GM12872 (cell line): ENCODE data around the gene CCNA1.

Experiments used
- TF ChIP-seq, protein P1 (sequence below): IDR thresholded peaks from 3 replicates; pipeline ENCODE4 v1.5.1; 2011; ENCODE audit warnings: low read depth, mild to moderate bottlenecking, low read length, moderate library complexity; ENCODE audit not compliant: insufficient read depth

CCNA1 gene

DNA sequence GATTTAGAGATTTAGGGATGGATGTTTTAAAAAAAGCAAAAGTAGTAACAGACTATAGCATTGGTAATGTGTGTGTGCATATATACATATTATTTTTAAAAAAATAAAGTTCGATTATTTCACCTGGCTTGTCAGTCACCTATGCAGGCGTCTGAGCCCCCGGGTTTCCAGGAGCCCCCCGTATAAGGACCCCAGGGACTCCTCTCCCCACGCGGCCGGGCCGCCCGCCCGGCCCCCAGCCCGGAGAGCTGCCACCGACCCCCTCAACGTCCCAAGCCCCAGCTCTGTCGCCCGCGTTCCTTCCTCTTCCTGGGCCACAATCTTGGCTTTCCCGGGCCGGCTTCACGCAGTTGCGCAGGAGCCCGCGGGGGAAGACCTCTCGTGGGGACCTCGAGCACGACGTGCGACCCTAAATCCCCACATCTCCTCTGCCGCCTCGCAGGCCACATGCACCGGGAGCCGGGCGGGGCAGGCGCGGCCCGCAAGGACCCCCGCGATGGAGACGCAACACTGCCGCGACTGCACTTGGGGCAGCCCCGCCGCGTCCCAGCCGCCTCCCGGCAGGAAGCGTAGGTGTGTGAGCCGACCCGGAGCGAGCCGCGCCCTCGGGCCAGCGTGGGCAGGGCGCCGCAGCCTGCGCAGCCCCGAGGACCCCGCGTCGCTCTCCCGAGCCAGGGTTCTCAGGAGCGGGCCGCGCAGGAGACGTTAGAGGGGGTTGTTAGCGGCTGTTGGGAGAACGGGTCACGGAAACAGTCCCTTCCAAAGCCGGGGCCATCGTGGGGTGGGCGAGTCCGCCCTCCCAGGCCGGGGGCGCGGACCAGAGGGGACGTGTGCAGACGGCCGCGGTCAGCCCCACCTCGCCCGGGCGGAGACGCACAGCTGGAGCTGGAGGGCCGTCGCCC is 840 bp upstream of the CCNA1 start:
- TF ChIP-seq, protein P1, sequence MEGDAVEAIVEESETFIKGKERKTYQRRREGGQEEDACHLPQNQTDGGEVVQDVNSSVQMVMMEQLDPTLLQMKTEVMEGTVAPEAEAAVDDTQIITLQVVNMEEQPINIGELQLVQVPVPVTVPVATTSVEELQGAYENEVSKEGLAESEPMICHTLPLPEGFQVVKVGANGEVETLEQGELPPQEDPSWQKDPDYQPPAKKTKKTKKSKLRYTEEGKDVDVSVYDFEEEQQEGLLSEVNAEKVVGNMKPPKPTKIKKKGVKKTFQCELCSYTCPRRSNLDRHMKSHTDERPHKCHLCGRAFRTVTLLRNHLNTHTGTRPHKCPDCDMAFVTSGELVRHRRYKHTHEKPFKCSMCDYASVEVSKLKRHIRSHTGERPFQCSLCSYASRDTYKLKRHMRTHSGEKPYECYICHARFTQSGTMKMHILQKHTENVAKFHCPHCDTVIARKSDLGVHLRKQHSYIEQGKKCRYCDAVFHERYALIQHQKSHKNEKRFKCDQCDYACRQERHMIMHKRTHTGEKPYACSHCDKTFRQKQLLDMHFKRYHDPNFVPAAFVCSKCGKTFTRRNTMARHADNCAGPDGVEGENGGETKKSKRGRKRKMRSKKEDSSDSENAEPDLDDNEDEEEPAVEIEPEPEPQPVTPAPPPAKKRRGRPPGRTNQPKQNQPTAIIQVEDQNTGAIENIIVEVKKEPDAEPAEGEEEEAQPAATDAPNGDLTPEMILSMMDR: no peak

DNA sequence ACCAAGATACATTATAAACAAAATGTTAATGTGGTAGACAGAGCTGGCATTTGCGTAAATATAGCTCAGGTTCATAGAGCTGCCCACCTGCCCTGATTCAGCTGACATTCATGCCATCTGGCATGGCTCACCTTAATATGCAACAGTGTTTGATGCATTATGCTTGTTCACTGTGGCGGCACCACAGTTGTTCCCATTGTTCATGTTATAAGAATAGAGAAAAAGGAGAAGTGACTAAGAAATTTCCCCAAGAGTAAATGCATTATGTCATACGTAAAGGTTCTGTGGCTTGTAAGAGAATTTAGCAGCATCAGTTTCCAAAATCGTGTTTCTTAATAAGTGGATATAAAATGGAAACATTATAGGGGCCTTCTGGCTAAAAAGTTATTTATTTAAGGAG is 4.5 kb downstream of the CCNA1 start:
- TF ChIP-seq, protein P1: no peak

DNA sequence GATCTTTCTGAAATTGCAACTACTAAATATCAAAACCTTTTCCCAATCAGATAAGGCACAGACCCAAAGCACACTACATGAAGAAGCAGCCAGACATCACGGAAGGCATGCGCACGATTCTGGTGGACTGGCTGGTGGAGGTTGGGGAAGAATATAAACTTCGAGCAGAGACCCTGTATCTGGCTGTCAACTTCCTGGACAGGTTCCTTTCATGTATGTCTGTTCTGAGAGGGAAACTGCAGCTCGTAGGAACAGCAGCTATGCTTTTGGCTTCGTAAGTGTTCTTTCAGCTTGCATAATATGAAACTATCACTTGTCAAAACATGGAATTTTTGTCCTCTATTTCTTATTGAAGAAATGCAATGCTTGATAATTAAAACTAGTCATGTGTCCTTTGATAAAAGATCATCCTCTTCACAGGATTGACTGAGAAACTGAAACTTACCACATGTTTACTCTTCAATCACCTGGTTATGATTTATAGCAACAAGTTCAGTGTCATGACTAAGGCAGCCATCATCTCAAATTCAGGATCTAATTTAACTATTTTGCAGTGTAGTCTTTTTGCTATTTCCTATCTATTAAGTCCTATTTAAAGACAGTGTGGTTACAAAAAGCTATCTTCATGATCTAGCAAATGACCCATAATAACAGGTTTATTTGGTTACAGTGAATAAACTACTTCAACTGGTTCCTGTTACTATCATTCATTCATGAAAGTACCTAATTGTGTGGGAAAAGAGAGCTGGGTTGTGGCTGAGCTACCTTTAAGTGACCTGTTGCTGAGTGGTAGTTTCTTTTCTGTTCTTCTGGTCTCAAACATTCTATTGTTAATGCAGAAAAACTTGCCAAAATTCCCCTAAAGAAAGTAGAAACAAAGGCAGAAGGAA is 6.5 kb downstream of the CCNA1 start:
- TF ChIP-seq, protein P1: no peak

DNA sequence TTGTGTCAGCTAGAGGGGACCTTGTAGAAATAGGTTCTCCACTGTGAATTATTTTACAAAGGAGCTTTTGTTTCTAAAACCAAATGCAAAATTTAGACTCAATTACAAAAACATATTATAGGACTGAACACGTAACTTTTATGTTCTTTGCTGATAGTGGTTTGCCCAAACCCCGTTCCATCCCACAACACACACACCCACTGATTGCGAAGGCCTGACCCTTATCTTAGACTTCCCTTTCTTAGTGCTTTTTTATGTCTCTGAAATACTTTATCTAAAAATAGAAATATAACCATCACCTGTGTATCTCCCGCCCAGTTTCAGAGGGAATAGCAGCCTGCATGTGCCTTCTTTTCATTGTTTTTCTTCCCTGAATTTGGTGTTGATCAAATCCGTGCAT is 13.0 kb downstream of the CCNA1 start:
- TF ChIP-seq, protein P1: no peak

DNA sequence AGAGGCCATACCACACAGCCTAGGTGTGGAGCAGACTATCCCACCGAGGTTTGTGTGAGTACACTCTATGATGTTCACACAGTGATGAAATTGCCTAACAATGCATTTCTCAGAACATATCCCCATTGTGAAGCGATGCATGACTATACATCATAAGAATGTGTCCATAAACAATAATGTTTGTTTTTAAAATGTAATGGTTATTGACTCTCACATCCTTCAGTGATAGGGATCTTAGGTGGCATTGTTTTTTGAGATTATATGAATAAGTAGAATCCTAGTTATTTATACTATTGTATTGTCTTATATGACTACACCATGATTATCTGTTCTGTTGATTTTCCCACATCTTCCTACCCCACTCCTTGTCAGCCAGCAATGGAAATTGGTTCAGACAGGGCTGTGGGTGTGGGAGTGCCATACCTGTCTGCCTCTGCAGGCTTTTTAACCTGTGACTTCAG is 13.6 kb downstream of the CCNA1 start:
- TF ChIP-seq, protein P1: no peak

DNA sequence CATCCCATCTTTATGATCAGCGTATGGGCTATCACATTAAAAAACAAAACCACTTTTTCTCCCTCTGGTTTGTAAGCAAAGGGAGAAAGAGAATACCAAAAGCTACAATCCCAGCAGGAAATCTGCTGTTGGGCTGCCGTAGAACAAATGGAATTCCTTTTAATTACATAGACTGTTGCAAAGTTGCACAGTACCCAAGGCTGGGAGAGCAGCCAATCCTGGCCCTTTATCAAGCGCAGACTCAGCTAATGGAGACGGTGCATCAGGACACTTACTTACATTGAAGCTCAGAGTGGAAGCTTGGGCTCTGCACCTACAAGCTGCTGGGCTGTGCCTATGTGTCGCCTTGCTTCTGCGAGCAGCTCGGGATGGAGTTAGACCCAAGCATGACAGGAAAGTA is 15.2 kb downstream of the CCNA1 start:
- TF ChIP-seq, protein P1: no peak

DNA sequence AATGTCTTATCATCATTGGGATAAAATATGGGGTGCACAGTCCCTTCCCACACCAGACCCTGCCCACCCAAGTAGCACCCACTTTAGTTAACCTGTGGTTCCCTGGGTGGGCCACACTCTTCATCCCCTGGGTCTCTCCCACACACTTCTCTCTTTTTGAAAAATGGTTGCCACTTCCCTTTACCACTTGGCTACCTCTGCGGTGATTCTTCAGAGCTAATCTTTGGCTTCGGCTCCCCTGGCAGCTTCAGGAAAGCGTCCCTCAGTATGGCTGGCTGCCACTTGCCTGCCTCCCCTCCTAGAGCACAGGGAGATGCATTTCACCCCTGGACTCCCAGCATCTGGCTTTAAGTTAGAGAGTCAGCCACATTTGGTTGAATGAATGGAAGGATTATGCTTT is 18.2 kb downstream of the CCNA1 start:
- TF ChIP-seq, protein P1: no peak
